ENCODE results near the gene MEF2B.

The MEF2B gene

DNA sequence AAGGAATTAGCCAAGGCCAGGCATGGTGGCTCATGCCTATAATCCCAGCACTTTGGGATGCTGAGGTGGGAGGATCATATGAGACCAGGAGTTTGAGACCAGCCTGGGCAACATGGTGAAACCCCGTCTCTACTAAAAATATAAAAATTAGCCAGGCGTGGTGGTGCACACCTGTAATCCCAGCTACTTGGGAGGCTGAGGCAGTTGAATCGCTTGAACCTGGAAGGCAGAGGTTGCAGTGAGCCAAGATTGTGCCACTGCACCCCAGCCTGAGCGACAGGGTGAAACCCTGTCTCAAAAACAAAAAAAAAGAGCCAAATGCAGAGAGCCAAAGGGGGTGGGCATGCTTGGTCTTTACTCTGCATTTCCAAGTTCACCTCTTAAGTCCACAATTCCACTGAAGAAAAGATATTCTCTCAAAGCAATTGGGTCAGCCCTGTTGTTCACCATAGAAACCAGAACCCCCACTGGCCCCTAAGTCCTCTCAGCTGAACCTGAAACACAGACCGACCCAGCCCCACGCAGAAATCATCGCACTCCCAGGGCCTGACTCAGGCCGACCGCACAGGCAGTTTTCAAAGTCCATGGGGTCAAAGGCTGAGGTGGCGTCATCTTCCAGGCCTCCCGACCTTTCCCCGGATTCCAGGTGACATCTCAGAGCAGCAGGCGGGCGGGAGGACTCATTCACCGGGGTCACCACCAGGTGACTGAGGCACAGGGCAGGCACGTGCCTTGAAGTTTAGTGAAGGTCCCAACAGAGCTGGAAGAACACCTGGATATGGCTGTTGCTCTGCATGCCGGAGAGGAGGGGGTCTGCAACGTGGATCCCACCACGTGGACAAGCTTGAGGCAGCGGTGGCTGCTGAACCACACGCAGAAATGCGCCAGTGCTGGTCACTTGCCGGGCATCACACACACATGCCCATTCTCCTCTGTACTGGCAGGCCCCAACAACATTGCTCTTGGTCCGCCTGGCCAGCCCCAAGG lies 73.1 kb downstream of the MEF2B start:
- no peak for DNase-seq

DNA sequence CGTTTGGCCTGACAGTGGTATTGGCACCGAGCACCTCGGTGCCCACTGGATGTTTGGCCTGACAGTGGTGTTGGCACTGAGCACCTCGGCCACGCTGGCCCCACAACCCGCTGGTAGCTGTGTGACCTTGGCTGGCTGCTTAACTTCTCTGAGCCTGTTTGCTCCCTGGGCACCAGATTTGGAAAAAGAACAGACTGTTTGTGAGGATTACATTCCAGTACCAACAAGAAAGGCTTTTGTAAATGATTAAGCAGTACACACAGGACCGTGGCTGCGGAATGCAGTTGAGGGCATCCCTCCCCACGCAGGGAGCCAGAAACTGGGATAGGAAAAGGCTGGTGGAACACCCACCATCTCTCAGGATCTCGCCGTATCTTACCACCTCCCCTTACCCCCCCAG lies 74.4 kb downstream of the MEF2B start:
- no peak for DNase-seq

Measured in activated CD4-positive, alpha-beta T cell treated with anti-CD3 and anti-CD28 coated beads for 4 hours (primary cell).